Activated CD8-positive, alpha-beta memory T cell treated with anti-CD3 and anti-CD28 coated beads, Interleukin-2, amount 10 ng/mL, durations not matched to agents 7 days and 5 days (primary cell): Measurements from ENCODE around the gene COL6A5. TPM values are rescaled to one million over a fixed set of nuclear protein-coding genes. Genes with fewer than 3 reads are reported as not detected.
"Not testable (repeated sequence)": the region's sequence is repeated elsewhere in the genome, so short reads cannot be mapped to it uniquely, and the experiment has no call there.

Experiments used
- ATAC-seq: fragments of 150-1000 bp; cut with Tn5 transposase; one replicate; pipeline ENCODE4 v1.10.0; 2021; ENCODE audit warnings: moderate library complexity
- CTCF ChIA-PET: fragments of 350-600 bp; sonication (Branson Sonifier 250); formaldehyde crosslinking; loops from one replicate; lab custom pipeline; 2021; ENCODE audit warnings: antibody characterized with exemption; lab: Charles Lee
- DNase-seq: peaks from one replicate; pipeline ENCODE4 v3.0.0-alpha.2; 2020
- H3K27ac Mint-ChIP-seq: one replicate; pipeline ENCODE4 v1.8.0; 2021; ENCODE audit warnings: mild to moderate bottlenecking, mixed read lengths
- H3K27me3 Mint-ChIP-seq: one replicate; pipeline ENCODE4 v1.8.0; 2021; ENCODE audit warnings: mixed read lengths
- H3K36me3 Mint-ChIP-seq: one replicate; pipeline ENCODE4 v1.8.0; 2021; ENCODE audit warnings: mild to moderate bottlenecking, mixed read lengths
- H3K4me1 Mint-ChIP-seq: one replicate; pipeline ENCODE4 v1.8.0; 2021; ENCODE audit warnings: mixed read lengths
- H3K4me3 Mint-ChIP-seq: one replicate; pipeline ENCODE4 v1.8.0; 2021; ENCODE audit warnings: mild to moderate bottlenecking, moderate library complexity, mixed read lengths
- H3K9me3 Mint-ChIP-seq: one replicate; pipeline ENCODE4 v1.8.0; 2022; ENCODE audit warnings: low read depth, mixed read lengths
- total RNA-seq, 2 experiments: library from RNA; stranded (reverse); gene quantifications; one replicate each; pipeline ENCODE4 v1.2.3, GENCODE V29; 2021

The COL6A5 gene
- total RNA-seq, 2 experiments from 2014 or later = 0.02 TPM; not detected in 1

- Mint-ChIP-seq H3K36me3 (no peaks in the 10 kb centered on the region), H3K4me3 (no peak overlapping the region), H3K9me3 (no peaks in the 10 kb centered on the region), H3K27me3 (peaks cover 6% of the 10 kb centered on the region), H3K27ac (no peak overlapping the region), H3K4me1 (no peaks in the 10 kb centered on the region)
- no peak for DNase-seq
- ATAC-seq = no peak
- CTCF ChIA-PET = no interaction called here
Observed at GRCh38 chr3:130429713-130430023, 84.2 kb downstream of the COL6A5 start.

GRCh38 chr3:130430266-130430665 is 84.8 kb downstream of the COL6A5 start:
- H3K4me3 Mint-ChIP-seq = no peak overlapping the region
- no peak for ATAC-seq
- DNase-seq = no peak
- H3K4me1 Mint-ChIP-seq = no peaks in the 10 kb centered on the region
- no peaks in the 10 kb centered on the region for H3K36me3 Mint-ChIP-seq
- peaks cover 2% of the 10 kb centered on the region for H3K27me3 Mint-ChIP-seq
- no peaks in the 10 kb centered on the region for H3K9me3 Mint-ChIP-seq
- CTCF ChIA-PET = no interaction called here
- H3K27ac Mint-ChIP-seq = no peak overlapping the region

- CTCF ChIA-PET, H3K9me3 Mint-ChIP-seq, ATAC-seq, H3K36me3 Mint-ChIP-seq, H3K4me3 Mint-ChIP-seq, H3K4me1 Mint-ChIP-seq, DNase-seq, H3K27me3 Mint-ChIP-seq, H3K27ac Mint-ChIP-seq: not testable (repeated sequence)
Observed at GRCh38 chr3:130432086-130432485, 86.6 kb downstream of the COL6A5 start.

GRCh38 chr3:130433306-130433705 is 87.8 kb downstream of the COL6A5 start:
- peaks cover 2% of the 10 kb centered on the region for H3K27me3 Mint-ChIP-seq
- H3K36me3 Mint-ChIP-seq = no peaks in the 10 kb centered on the region
- ATAC-seq (no peak), DNase-seq (no peak)
- H3K4me1 Mint-ChIP-seq = no peaks in the 10 kb centered on the region
- H3K4me3 Mint-ChIP-seq = no peak overlapping the region
- CTCF ChIA-PET = no interaction called here
- no peaks in the 10 kb centered on the region for H3K9me3 Mint-ChIP-seq
- H3K27ac Mint-ChIP-seq = no peak overlapping the region

- ATAC-seq = no peak
- CTCF ChIA-PET = no interaction called here
- H3K27ac Mint-ChIP-seq = no peak overlapping the region
Observed at GRCh38 chr3:130442284-130442683, 96.8 kb downstream of the COL6A5 start.

GRCh38 chr3:130446840-130447239 is 101.4 kb downstream of the COL6A5 start:
- H3K27ac Mint-ChIP-seq, H3K9me3 Mint-ChIP-seq, DNase-seq, ATAC-seq, H3K4me1 Mint-ChIP-seq, H3K36me3 Mint-ChIP-seq, H3K27me3 Mint-ChIP-seq, CTCF ChIA-PET, H3K4me3 Mint-ChIP-seq: not testable (repeated sequence)

More at GRCh38 chr3:130442284-130442683, 96.8 kb downstream of the COL6A5 start:
- Mint-ChIP-seq H3K36me3 (no peaks in the 10 kb centered on the region), H3K9me3 (no peaks in the 10 kb centered on the region), H3K27me3 (peaks cover 6% of the 10 kb centered on the region), H3K4me3 (no peak overlapping the region), H3K4me1 (no peaks in the 10 kb centered on the region)
- DNase-seq = no peak

- not testable (repeated sequence) for ATAC-seq
Observed at GRCh38 chr3:130448155-130448554, 102.7 kb downstream of the COL6A5 start.

GRCh38 chr3:130456540-130456939 is 111.1 kb downstream of the COL6A5 start:
- DNase-seq (no peak), ATAC-seq (no peak)
- H3K36me3 Mint-ChIP-seq = no peaks in the 10 kb centered on the region
- H3K27me3 Mint-ChIP-seq = peaks cover 12% of the 10 kb centered on the region
- CTCF ChIA-PET = no interaction called here
- H3K9me3 Mint-ChIP-seq = no peaks in the 10 kb centered on the region
- no peak overlapping the region for H3K4me3 Mint-ChIP-seq
- H3K27ac Mint-ChIP-seq = no peak overlapping the region
- no peaks in the 10 kb centered on the region for H3K4me1 Mint-ChIP-seq

More at GRCh38 chr3:130448155-130448554, 102.7 kb downstream of the COL6A5 start:
- CTCF ChIA-PET, H3K27ac Mint-ChIP-seq, DNase-seq, H3K9me3 Mint-ChIP-seq, H3K4me3 Mint-ChIP-seq, H3K4me1 Mint-ChIP-seq, H3K27me3 Mint-ChIP-seq, H3K36me3 Mint-ChIP-seq: not testable (repeated sequence)

- DNase-seq (no peak), ATAC-seq (no peak)
- Mint-ChIP-seq H3K27me3 (peaks cover 12% of the 10 kb centered on the region), H3K4me1 (no peaks in the 10 kb centered on the region), H3K4me3 (no peak overlapping the region), H3K9me3 (no peaks in the 10 kb centered on the region), H3K27ac (no peak overlapping the region), H3K36me3 (no peaks in the 10 kb centered on the region)
- CTCF ChIA-PET = interaction anchor here (1.2 kb wide), 1 partner anchor 181 kb away, joined by 3 read pairs; no protein-coding TSS in a partner anchor
Observed at GRCh38 chr3:130457671-130458070, 112.2 kb downstream of the COL6A5 start.

- H3K27me3 Mint-ChIP-seq = peaks cover 12% of the 10 kb centered on the region
- no peak for ATAC-seq
- no peaks in the 10 kb centered on the region for H3K9me3 Mint-ChIP-seq
- H3K36me3 Mint-ChIP-seq = no peaks in the 10 kb centered on the region
- H3K4me3 Mint-ChIP-seq = no peak overlapping the region
- DNase-seq = no peak
- CTCF ChIA-PET = no interaction called here
- H3K27ac Mint-ChIP-seq = no peak overlapping the region
- no peaks in the 10 kb centered on the region for H3K4me1 Mint-ChIP-seq
Observed at GRCh38 chr3:130459944-130460343, 114.5 kb downstream of the COL6A5 start.

GRCh38 chr3:130462089-130462488 is 116.6 kb downstream of the COL6A5 start:
- H3K4me3 Mint-ChIP-seq = no peak overlapping the region
- H3K36me3 Mint-ChIP-seq = no peaks in the 10 kb centered on the region
- no peaks in the 10 kb centered on the region for H3K4me1 Mint-ChIP-seq
- DNase-seq (no peak), ATAC-seq (no peak)
- H3K9me3 Mint-ChIP-seq = no peaks in the 10 kb centered on the region
- H3K27ac Mint-ChIP-seq = no peak overlapping the region
- peaks cover 15% of the 10 kb centered on the region for H3K27me3 Mint-ChIP-seq
- CTCF ChIA-PET = no interaction called here

GRCh38 chr3:130463221-130463620 is 117.7 kb downstream of the COL6A5 start:
- H3K27me3 Mint-ChIP-seq = peaks cover 11% of the 10 kb centered on the region
- H3K36me3 Mint-ChIP-seq = no peaks in the 10 kb centered on the region
- no peak overlapping the region for H3K4me3 Mint-ChIP-seq
- H3K27ac Mint-ChIP-seq = no peak overlapping the region
- CTCF ChIA-PET = no interaction called here
- H3K9me3 Mint-ChIP-seq = no peaks in the 10 kb centered on the region
- ATAC-seq (no peak), DNase-seq (no peak)
- H3K4me1 Mint-ChIP-seq = no peaks in the 10 kb centered on the region

- no peak for ATAC-seq
- peaks cover 22% of the 10 kb centered on the region for H3K27me3 Mint-ChIP-seq
Observed at GRCh38 chr3:130465521-130465920, 120.0 kb downstream of the COL6A5 start.

GRCh38 chr3:130468311-130468710 is 122.8 kb downstream of the COL6A5 start:
- no peaks in the 10 kb centered on the region for H3K36me3 Mint-ChIP-seq
- DNase-seq (no peak), ATAC-seq (no peak)
- H3K4me3 Mint-ChIP-seq = no peak overlapping the region
- H3K4me1 Mint-ChIP-seq = no peaks in the 10 kb centered on the region
- H3K9me3 Mint-ChIP-seq = no peaks in the 10 kb centered on the region
- H3K27me3 Mint-ChIP-seq = peaks cover 28% of the 10 kb centered on the region
- H3K27ac Mint-ChIP-seq = no peak overlapping the region
- CTCF ChIA-PET = no interaction called here

More at GRCh38 chr3:130465521-130465920, 120.0 kb downstream of the COL6A5 start:
- no peaks in the 10 kb centered on the region for H3K9me3 Mint-ChIP-seq
- CTCF ChIA-PET = no interaction called here
- H3K4me1 Mint-ChIP-seq = no peaks in the 10 kb centered on the region
- no peak for DNase-seq
- no peak overlapping the region for H3K27ac Mint-ChIP-seq
- no peaks in the 10 kb centered on the region for H3K36me3 Mint-ChIP-seq
- H3K4me3 Mint-ChIP-seq = no peak overlapping the region

- DNase-seq (no peak), ATAC-seq (no peak)
- Mint-ChIP-seq H3K9me3 (no peaks in the 10 kb centered on the region), H3K27me3 (peaks cover 28% of the 10 kb centered on the region), H3K27ac (no peak overlapping the region), H3K36me3 (no peaks in the 10 kb centered on the region), H3K4me1 (no peaks in the 10 kb centered on the region), H3K4me3 (no peak overlapping the region)
- CTCF ChIA-PET = no interaction called here
Observed at GRCh38 chr3:130470126-130470525, 124.7 kb downstream of the COL6A5 start.
